GM20431 (cell line): ENCODE data around the gene SETBP1.
"Not testable (repeated sequence)": the region's sequence is repeated elsewhere in the genome, so short reads cannot be mapped to it uniquely, and the experiment has no call there.

ENCODE experiments used
- in situ Hi-C: fragments of 300-500 bp; cut with MseI, MboI; formaldehyde crosslinking; loops from one replicate; pipeline ENCODE4 v1.15.0; 2020; ENCODE audit warnings: low sequenced_read_pairs; ENCODE audit not compliant: unreplicated experiment

SETBP1 gene

GRCh38 chr18:44699572-44700261, 19.0 kb downstream of the SETBP1 start:
- in situ Hi-C loops, result loop anchor here (25.0 kb wide), 1 partner anchor 188 kb away; no protein-coding TSS in a partner anchor

GRCh38 chr18:44700652-44701051, 20.0 kb downstream of the SETBP1 start:
- in situ Hi-C loops, result no loop called here

- in situ Hi-C loops, result no loop called here
Observed at GRCh38 chr18:44701227-44701626, 20.5 kb downstream of the SETBP1 start.

DNA sequence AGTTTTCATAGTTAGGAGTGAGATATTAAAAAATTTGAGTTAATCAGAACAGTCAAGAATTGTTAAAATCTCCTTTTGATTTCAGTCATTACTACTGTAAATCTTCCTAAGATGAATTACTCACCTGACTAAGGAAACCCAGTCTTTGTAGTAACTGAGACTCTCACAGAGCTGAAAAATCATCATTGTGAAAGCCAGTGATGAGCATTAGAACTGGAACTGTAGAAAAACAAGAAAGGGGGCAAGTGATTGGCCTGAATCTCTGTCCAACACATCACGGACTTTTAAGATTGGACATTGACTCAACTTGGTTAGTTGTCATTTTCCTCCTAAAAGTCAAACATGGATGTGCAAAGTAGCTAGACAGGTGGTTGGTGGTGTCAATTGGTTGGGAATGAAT, 21.9 kb downstream of the SETBP1 start:
- in situ Hi-C loops, result no loop called here

- in situ Hi-C loops, result no loop called here
Observed at GRCh38 chr18:44704135-44704789, 23.6 kb downstream of the SETBP1 start.

- in situ Hi-C loops, result no loop called here
Observed at GRCh38 chr18:44705075-44705675, 24.5 kb downstream of the SETBP1 start.

DNA sequence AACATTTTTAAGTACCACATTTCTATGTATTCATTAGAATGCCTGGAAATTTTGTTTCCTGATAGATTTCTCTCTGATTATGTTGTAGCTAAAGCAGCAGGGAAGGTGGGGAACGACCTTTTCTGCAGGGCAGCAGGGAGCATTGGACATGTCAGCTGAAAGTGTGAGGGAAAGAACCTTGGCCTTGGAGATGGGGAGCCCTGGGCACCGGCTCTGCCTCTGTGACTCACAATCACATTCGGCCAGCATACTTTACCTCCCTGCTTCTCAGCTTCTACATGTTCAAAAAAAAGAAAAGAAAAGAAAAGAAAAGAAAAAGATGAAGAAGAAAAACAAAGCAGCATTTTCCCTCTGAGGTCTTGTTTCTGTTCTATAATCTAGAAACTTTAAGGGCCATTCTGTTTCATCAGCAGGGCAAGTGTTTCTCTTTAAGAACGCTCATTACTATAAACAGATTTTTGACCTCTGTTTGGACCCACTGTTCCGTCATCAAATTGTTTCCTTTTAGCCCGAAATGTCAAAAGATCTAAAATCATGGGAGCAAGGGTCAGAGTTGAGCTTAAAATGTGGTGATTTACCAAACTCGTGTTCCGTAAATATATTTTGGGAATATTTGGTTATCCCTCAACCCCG, 27.9 kb downstream of the SETBP1 start:
- in situ Hi-C loops, result no loop called here

DNA sequence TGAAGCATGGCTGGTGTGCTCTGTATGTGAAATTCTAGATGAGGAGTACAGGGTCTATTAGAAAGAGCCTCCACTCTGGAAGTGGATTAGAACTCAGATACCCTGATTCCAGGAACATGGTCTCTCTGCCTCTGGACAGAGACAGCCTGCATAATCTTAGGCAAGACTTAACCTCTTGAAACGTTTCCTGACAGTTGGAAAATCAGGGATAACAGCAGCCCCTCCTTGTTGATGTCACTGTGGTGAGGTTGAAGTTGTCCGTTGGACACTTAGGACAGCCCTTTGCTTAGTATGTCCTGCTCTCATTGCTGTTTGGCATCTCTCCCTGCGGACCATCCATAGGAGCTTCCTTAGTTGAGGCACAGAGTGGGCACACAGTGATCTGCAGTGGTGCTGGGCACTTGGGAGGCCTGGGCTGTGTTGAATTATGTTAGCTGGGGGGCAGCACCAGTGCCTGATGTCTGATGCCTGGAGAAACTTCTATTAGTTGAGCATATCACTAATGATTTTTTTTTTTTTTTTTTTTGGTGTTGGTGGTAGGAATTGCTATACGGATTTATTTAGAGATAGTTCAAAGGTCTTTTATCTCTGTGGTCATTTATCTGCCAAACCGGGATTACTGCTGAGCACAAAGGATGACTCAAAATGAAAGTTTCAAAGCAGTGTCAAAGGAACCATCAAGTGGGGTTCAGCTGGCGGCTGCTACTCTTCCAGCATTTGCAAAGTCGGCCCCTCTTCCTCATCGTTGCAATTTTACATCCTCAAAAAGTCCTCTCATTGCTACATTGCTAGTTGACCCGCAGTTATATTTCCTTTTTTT, 28.8 kb downstream of the SETBP1 start:
- in situ Hi-C loops, result no loop called here

DNA sequence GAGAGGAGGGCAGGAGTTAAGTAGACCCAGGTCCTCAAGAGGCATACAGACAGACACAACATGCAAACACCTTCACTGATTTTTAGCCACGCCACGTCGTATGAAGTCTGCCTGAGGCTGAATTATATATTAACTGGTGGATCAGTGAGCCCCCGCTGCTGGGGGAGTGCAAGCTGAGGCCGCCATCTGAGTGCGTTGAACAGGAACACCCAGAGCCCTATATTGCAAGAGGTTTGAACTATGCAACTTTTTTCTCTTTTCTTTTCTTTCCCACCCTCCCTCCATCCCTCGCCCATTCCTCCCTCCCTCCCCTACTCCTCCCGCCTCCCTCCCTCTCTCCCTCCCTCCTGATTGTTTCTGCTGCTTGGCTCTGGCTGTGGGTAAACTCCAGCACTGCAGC, 30.2 kb downstream of the SETBP1 start:
- in situ Hi-C loops, result no loop called here

DNA sequence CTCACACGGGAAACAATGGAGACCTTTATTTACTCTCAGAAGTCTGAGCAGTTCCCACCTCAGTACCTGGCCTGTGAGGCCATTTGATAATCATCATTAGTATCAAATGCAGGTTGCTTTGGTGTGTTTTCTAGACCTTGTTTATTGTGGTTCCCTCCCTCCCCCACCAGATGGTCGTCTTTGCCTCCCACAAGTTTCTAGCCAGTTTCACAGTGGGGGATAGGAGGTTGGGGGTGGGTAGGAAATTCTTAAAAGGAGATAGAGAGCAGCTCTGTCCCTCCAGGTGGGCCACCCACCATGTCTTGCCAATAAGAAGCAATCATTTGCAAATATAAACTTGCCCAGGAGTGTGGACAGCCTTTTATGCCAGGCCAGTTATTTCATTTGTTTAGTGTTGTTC, 31.3 kb downstream of the SETBP1 start:
- in situ Hi-C loops, result no loop called here

- in situ Hi-C loops, result no loop called here
Observed at GRCh38 chr18:44713435-44713834, 32.7 kb downstream of the SETBP1 start.

- in situ Hi-C loops, result no loop called here
Observed at GRCh38 chr18:44714376-44714775, 33.7 kb downstream of the SETBP1 start.

DNA sequence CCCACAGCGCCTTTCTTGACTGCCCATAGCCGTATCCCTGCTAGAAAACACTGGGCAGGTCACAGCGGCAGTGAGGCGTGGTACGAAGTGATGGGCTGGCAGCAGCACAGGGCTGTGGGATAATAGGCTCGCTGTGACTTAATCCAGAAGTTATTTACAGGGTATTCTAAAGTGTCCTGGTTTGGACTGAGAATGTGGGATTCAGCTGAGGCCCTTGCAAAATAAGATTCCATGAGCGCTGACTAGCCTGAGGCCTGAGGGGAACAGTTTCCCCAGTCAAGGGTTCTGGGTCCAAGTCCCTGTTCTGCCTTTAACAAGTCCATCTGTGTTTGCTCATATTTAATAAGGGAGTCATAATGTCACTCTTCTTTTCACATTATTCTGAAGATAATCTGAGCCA, 34.6 kb downstream of the SETBP1 start:
- in situ Hi-C loops, result no loop called here

GRCh38 chr18:44715842-44716241, 35.2 kb downstream of the SETBP1 start:
- in situ Hi-C loops, result no loop called here

DNA sequence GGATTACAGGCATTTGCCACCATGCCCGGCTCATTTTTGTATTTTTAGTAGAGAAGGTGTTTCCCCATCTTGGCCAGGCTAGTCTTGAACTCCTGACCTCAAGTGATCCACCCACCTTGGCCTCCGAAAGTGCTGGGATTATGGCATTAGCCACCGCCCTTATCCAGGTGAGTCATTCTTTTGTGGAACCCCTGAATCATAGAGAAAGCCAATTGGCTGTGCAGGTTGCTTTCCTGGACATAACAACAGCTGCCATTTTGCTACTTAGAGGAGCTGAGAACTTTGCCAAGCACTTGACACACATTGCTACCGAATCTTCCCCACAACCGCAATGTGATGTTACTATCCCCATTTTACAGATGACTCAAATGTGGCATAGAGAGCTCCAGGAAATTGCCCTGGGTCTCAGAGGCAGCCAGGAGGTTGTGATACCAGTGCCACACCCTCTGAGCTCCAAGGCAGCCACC, 36.0 kb downstream of the SETBP1 start:
- in situ Hi-C loops, result no loop called here

- in situ Hi-C loops, result no loop called here
Observed at GRCh38 chr18:44719519-44720060, 38.9 kb downstream of the SETBP1 start.

DNA sequence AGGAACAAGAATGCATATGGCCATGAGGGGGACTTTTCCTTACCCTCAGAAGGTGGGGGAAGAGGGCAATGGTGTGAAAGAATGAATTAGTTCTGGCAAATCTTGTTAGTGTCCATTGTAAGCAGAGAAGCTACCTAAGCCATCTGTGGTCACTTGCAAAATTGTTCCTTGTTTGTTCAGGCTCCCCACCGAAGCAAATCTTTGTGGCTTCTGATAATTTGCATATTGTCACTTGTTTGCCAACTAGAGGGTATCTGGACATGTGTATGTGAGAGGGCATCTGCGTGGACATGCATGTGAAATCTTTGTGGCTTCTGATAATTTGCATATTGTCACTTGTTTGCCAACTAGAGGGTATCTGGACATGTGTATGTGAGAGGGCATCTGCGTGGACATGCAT, 41.1 kb downstream of the SETBP1 start:
- in situ Hi-C loops, result not testable (repeated sequence)

GRCh38 chr18:44723411-44723810, 42.7 kb downstream of the SETBP1 start:
- in situ Hi-C loops, result no loop called here

DNA sequence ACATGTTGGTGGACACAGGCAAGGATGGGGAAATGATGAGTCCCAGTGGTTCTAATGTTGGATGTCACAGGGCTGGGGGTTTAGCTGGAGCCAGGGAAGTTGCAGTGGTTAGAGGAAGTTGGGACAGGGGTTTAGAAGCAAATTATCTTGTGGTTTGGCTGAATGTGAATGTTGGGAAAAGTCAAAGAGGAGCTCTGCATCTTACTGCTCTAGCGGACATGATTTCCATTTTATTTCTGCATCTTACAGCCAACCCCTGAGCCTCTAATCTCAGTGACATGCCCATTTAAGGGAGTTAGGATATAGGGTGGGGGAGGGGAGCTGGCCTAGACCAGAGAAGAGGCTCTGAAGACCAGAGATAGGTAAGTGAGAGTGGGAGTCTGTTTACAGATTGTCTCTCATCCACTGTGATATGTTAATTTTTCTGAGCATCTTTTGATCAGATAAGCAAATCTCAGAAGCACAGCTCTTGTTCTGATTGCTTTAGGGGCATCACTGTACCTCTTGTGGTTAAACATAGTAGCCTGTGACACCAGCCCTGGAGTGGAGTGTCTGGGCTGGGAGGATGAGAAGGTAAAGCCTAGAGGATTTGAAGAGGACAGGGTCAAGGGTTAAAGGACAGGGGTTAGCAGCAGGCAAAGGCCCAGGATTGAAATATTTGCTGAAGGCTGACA, 43.6 kb downstream of the SETBP1 start:
- in situ Hi-C loops, result no loop called here
